COLO829 (cell line): ENCODE data around the gene DIPK1B.
"Not testable (repeated sequence)": the region's sequence is repeated elsewhere in the genome, so short reads cannot be mapped to it uniquely, and the experiment has no call there.

ENCODE experiments used
- DNase-seq: peaks from one replicate; pipeline ENCODE4 v3.0.0; 2012; ENCODE audit warnings: low spot score

DIPK1B gene

GRCh38 chr9:136753371-136754058 is 41.1 kb downstream of the DIPK1B start:
- DNase-seq = no peak

- no peak for DNase-seq
These were observed 41.7 kb downstream of the DIPK1B start for GRCh38 chr9:136754059-136754572.

DNA sequence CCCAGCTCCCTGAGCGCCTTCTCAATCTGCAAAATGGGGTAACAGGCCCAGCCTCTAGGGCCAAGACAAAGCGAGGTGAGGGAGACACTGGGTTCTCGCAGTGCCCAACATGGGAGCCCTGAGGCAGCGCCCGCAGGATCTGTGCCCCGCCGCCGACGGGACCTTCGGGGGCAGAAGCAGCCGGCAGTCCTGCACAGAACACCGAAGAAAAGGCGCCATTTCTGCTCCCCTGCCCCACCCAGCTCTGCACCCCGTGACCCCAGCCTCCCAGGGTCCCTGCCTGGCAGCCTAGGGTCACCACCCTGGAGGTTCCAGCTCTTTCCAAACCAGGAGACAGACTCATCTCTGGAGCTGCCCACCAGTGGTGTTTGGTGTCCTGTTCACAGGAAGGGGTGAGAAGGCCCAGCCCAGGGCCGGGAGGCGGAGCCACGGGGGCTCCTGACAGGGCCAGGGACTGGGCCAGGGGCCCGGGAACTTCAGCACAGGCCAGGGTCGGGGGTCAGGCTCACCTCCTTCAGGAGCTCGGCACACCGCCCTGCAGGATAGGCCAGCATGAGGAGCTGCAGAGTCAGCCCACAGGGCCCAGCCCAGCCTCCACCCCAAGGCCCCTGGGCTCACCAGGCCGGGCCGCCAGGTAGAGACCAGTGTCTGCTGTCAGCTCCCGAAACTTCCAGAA is 42.4 kb downstream of the DIPK1B start:
- no peak for DNase-seq

DNA sequence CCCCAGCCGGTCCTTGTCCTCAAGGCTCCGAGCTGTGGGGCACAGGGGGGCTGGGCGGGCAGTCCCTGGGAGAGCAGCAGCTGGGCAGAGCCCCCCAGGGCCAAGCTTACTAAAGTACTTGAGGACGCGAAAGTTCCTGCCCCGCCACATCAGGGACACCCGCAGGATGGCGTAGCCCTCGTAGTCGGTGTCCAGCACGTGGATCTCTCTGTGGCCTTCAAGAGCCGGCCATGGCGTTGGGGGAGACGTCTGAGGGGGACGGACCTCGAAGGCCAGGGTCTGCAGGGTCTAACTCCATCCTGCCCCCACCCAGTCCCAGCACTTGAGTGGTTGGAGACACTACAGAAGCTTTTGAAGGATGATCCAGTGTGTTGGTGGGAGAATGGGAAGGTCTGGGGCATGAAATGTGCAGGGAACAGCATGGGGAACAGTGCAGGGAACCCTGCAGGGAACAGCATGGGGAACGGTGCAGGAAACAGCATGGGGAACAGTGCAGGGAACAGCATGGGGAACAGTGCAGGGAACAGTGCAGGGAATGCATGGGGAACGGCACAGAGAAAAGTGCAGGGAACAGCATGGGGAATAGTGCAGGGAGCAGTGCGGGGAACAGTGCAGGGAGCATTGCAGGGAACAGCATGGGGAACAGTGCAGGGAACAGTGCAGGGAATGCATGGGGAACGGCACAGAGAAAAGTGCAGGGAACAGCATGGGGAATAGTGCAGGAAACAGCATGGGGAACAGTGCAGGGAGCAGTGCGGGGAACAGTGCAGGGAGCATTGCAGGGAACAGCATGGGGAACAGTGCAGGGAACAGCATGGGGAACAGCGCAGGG is 43.1 kb downstream of the DIPK1B start:
- DNase-seq = not testable (repeated sequence)

DNA sequence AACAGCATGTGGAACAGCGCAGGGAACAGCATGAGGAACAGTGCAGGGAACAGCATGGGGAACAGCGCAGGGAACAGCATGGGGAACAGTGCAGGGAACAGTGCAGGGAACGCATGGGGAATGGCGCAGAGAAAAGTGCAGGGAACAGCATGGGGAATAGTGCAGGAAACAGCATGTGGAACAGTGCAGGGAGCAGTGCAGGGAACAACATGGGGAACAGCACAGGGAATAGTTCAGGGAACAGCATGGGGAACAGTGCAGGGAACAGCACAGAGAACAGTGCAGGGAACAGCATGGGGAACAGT is 43.7 kb downstream of the DIPK1B start:
- no peak for DNase-seq

DNA sequence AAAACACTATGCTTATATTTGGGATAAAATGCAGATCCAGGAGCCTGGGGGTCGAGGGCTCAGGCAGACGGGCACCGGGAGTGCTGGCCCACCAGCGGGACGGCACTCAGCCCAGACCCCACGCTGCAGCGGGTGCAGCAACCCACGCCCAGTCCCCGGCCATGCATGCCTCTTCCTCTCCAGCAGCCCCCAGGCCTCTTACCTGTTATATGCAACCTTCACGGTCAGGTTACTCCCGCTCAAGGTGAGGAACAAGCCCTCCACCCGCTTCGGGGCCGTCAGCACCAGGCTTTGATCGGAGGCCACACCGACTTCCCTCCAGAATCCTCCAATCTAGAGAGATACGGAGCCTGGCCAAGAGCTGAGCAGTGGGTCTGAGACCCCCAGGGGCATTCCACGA is 44.5 kb downstream of the DIPK1B start:
- no peak for DNase-seq

GRCh38 chr9:136757328-136757727 is 45.0 kb downstream of the DIPK1B start:
- no peak for DNase-seq

DNA sequence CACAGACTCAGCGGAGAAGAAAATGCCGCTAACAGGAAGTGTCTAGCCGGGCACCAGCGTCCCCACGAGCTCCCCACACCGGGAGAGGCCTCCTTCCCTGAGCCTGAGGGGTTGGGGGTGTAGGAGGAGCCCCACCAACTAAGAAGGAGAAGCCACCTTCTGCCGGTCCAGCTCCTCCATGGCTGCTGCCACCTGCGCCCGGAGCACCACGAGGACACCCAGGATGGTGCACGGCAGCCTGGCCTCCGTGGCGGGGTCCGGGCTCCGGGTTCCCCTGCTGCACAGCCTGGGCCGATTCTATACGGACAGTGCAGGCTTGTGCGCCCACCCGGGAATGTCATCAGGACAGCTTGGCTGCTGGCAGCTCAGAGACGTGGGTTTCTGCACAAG is 45.4 kb downstream of the DIPK1B start:
- DNase-seq = no peak

DNA sequence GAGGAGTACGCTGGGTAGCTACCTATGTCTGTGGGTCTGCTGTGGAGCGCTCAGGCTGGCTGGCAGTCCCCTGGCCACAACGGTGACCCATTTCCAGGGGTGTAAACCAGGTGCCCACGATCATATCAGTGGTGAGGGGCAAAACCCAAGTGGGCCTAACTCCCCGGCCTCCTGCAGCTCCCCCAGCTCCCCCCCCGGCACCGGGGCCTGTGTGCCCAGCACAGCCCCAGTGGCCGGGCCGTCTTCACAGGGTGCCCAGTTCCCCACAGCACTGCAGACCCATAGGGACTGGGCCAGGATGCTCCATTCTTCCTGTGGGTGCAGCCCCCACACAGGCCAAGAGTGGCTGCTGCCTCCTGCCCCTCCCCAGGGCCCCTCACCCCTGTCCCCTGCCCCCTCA is 46.6 kb downstream of the DIPK1B start:
- no peak for DNase-seq

- DNase-seq = no peak
These were observed 47.3 kb downstream of the DIPK1B start for GRCh38 chr9:136759436-136760325.

- no peak for DNase-seq
These were observed 48.1 kb downstream of the DIPK1B start for GRCh38 chr9:136760424-136760823.

- DNase-seq = peak; percentile 40
These were observed 48.6 kb downstream of the DIPK1B start for GRCh38 chr9:136760834-136761544.

DNA sequence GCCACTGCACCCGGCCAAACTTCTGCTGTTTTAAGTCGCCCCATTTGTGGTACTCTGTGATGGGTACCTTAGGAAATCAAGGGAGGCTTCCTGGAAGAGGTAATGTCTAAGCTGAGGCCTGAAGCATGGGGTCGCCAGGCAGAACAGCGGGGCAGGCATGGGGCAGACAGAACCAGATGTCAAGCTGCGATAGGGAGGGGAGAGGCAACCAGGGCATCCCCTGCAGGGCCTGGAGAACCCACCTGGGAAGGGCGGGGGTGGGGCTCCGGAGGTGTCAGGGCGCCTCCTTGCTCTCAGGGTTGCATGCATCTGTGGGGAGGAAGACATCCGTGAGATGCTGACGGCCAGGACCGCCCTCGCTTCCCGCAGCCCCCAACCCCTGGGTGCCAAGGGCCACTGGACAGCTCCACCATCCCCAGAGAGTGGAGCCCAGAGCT is 49.2 kb downstream of the DIPK1B start:
- DNase-seq = no peak

DNA sequence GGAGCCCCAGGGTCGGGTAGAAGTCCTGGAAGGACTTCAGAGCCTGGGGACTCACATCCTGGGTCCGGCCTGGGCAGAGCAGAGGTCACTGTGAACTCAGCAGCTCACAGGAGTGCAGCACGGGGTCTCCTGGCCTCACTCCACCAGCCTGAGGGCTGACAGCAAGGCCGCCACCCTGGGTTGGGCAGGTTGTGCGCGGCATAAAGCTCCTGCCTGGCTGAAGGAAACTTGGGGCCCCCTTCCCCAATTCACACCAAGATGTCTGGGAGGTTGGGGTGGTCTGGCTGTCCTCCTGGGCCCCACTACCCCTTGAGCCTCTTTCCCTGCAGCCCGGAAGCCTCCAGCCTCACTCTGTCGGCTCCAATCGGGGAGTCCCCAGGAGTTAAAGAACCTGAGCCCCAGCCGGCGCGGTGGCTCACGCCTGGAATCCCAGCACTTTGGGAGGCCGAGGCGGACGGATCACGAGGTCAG is 49.9 kb downstream of the DIPK1B start:
- DNase-seq = no peak

GRCh38 chr9:136762915-136763648 is 50.7 kb downstream of the DIPK1B start:
- DNase-seq = peak; percentile 37

DNA sequence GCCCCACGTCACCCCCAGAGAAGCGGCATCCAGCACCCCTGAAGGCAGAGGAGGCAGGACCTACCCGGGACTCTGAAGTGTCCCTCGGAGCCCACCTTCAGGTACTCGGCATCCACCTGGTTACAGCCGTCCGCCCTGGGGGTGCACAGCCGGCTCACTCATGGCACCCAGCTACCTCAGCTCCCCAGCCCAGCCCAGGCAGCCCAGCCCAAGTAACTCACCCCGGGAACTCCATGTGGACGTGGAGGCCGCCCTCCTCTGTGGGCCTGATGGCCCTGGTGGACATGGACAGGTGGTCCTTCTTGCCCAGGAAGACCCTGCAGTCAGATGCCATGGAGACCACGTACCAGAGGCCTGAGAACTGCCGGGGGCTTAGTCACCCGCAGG is 51.3 kb downstream of the DIPK1B start:
- DNase-seq = no peak

DNA sequence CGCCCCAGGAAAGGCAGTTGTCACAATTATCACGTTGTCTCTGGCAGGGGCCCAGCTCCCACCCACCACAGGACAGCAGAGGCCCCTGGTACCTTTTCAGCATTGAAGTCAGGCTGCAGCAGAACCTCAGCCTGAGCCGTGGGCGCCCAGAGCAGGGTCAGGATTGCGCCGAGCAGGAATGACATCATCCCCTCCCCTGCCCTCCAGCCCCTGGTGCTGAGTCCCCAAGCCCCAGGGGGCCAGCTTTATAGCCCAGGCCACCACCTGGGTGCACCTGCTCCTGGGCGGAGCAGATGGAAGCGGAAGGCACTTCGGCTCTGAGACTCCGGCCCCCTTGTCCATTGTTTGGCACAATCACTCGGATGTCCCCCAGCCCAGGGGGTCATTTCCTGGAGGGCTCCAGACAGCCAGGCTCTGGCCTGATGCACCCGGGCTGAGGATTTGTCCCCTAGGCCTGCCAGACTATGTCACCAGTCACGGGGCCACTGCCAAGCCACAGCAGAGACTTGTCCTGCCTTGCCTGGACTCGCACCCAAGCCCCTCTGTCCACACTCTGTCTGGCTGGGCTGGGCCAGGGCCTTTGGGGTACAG is 52.0 kb downstream of the DIPK1B start, which contains the start of gene LCN15:
TSS of gene LCN15 (minus strand) at position 218 of the 591 bp plus-strand sequence. CDS start at position 188, 30 bp downstream.
- no peak for DNase-seq

GRCh38 chr9:136765041-136765440 is 52.7 kb downstream of the DIPK1B start:
- no peak for DNase-seq

GRCh38 chr9:136765745-136766409 is 53.5 kb downstream of the DIPK1B start:
- not testable (repeated sequence) for DNase-seq
